Endothelial cell of umbilical vein (primary cell): ENCODE results near the gene NIPBL.
"Not testable (repeated sequence)": the region's sequence is repeated elsewhere in the genome, so short reads cannot be mapped to it uniquely, and the experiment has no call there.

Experiments used
- CTCF ChIP-seq, 2 donors: IDR thresholded peaks; 1 replicate in 1 of 2; 2 replicates in 1 of 2; pipeline ENCODE4 v1.5.1; 2011; ENCODE audit warnings: low read length in 2 of 2, mild to moderate bottlenecking in 2 of 2, moderate library complexity in 2 of 2, control low read depth in 1 of 2, inconsistent platforms in 1 of 2, low read depth in 1 of 2; ENCODE audit not compliant: insufficient read depth in 1 of 2; ENCODE audit errors: extremely low read depth in 1 of 2
- FOS ChIP-seq: IDR thresholded peaks from 2 replicates; pipeline ENCODE4 v1.6.1; 2011; ENCODE audit warnings: mild to moderate bottlenecking, low read length, moderate library complexity, borderline replicate concordance; ENCODE audit not compliant: insufficient read depth
- MYC ChIP-seq: IDR thresholded peaks from one replicate; pipeline ENCODE4 v1.6.1; 2011; ENCODE audit warnings: mild to moderate bottlenecking, low read depth, low read length
- POLR2A ChIP-seq: IDR thresholded peaks from 2 replicates; pipeline ENCODE4 v1.6.1; 2012; ENCODE audit warnings: low read depth, mild to moderate bottlenecking, control low read depth, low read length
- POLR2AphosphoS5 ChIP-seq: IDR thresholded peaks from 2 replicates; pipeline ENCODE4 v1.6.1; 2012; ENCODE audit warnings: low read depth, mild to moderate bottlenecking, control low read depth, low read length, moderate library complexity; ENCODE audit not compliant: insufficient read depth
- TF ChIP-seq, protein P1 (sequence below): IDR thresholded peaks from 2 replicates; pipeline ENCODE4 v1.6.1; 2011; ENCODE audit not compliant: insufficient read depth, insufficient read length

DNA sequence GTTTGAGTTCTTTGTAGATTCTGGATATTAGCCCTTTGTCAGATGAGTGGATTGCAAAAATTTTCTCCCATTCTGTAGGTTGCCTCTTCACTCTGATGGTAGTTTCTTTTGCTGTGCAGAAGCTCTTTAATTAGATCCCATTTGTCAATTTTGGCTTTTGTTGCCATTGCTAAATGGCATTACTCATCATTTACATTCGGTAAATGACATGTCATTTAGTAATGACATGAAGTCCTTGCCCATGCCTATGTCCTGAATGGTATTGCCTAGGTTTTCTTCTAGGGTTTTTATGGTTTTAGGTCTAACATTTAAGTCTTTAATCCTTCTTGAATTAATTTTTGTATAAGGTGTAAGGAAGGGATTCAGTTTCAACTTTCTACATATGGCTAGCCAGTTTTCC lies 40.8 kb downstream of the NIPBL start:
- TF ChIP-seq, protein P1, sequence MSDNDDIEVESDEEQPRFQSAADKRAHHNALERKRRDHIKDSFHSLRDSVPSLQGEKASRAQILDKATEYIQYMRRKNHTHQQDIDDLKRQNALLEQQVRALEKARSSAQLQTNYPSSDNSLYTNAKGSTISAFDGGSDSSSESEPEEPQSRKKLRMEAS, result not testable (repeated sequence)
- not testable (repeated sequence) for TF ChIP-seq CTCF (IDR thresholded peaks at IDR 0.05; ENCODE audit: extremely low read depth in 1 of 2, insufficient read depth in 1 of 2, low read depth in 1 of 2, low read length in 2 of 2); POLR2AphosphoS5; FOS; MYC; POLR2A
